Measurements from ENCODE around the gene TOR3A.

- TF ChIP-seq, protein P1, sequence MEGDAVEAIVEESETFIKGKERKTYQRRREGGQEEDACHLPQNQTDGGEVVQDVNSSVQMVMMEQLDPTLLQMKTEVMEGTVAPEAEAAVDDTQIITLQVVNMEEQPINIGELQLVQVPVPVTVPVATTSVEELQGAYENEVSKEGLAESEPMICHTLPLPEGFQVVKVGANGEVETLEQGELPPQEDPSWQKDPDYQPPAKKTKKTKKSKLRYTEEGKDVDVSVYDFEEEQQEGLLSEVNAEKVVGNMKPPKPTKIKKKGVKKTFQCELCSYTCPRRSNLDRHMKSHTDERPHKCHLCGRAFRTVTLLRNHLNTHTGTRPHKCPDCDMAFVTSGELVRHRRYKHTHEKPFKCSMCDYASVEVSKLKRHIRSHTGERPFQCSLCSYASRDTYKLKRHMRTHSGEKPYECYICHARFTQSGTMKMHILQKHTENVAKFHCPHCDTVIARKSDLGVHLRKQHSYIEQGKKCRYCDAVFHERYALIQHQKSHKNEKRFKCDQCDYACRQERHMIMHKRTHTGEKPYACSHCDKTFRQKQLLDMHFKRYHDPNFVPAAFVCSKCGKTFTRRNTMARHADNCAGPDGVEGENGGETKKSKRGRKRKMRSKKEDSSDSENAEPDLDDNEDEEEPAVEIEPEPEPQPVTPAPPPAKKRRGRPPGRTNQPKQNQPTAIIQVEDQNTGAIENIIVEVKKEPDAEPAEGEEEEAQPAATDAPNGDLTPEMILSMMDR (IDR thresholded peaks at IDR 0.05) = no peak
- no peak for TF ChIP-seq POLR2A (IDR thresholded peaks at IDR 0.05)
Observed at GRCh38 chr1:179034720-179035119, 47.1 kb upstream of the TOR3A start.

All from testis (tissue), 2 donors.